ENCODE results near the gene CBLN3.

- no peak for TF ChIP-seq SMC3 (conservative IDR thresholded peaks at IDR 0.05; ENCODE audit: poor library complexity)
- TF ChIP-seq CTCF (IDR thresholded peaks at IDR 0.05; ENCODE audit: poor library complexity, severe bottlenecking), result no peak
- no peak for TF ChIP-seq TAF1 (IDR thresholded peaks at IDR 0.05; ENCODE audit: low read depth)
- no peak for TF ChIP-seq EZH2 (IDR thresholded peaks at IDR 0.05; ENCODE audit: borderline replicate concordance, insufficient read depth, low read length, poor library complexity, severe bottlenecking)
These were observed 33.8 kb upstream of the CBLN3 start for GRCh38 chr14:24463017-24463883.
